H1 (cell line): Measurements from ENCODE around the gene CETN2. TPM values are rescaled to one million over a fixed set of nuclear protein-coding genes. Genes with fewer than 3 reads are reported as not detected.

ENCODE experiments used
- CTCF ChIA-PET: fragments of 300-600 bp; sonication (Branson Sonifier 250); formaldehyde crosslinking; loops from one replicate; lab custom pipeline; 2021; ENCODE audit not compliant: partially characterized antibody; lab: Charles Lee
- POLR2A ChIA-PET: fragments of 300-600 bp; sonication (Branson Sonifier 250); formaldehyde crosslinking; loops from one replicate; lab custom pipeline; 2021; ENCODE audit warnings: inconsistent platforms; ENCODE audit not compliant: partially characterized antibody; lab: Charles Lee
- DNase-seq, 2 experiments: peaks; one replicate each; pipeline versions ENCODE4 v3.0.0 to v3.0.0-alpha.2; 2010 to 2022; ENCODE audit warnings: low spot score in 2 of 2, low read depth in 1 of 2, mixed read lengths in 1 of 2
- FAIRE-seq: peaks from 2 replicates; lab custom pipeline; 2011; peaks lifted over from hg19 to GRCh38; lab: Jason Lieb, UNC
- H2AFZ ChIP-seq: 2 replicates; pipeline ENCODE4 v1.8.1; 2012; ENCODE audit warnings: low read length, inconsistent platforms
- H2AK5ac ChIP-seq: 2 replicates; pipeline ENCODE4 v1.6.1; 2013; ENCODE audit warnings: low read depth, low read length
- H2BK120ac ChIP-seq: replicated peaks from 2 replicates; pipeline ENCODE3; 2013; ENCODE audit warnings: low read depth, low read length, inconsistent platforms
- H2BK12ac ChIP-seq: 2 replicates; pipeline ENCODE4 v1.6.1; 2013; ENCODE audit warnings: low read depth, low read length
- H2BK15ac ChIP-seq: 2 replicates; pipeline ENCODE4 v1.6.1; 2013; ENCODE audit warnings: low read length
- H2BK20ac ChIP-seq: 2 replicates; pipeline ENCODE4 v1.6.1; 2013; ENCODE audit warnings: low read length
- H2BK5ac ChIP-seq: 2 replicates; pipeline ENCODE4 v1.6.1; 2013; ENCODE audit warnings: low read depth, low read length
- H3K14ac ChIP-seq: 2 replicates; pipeline ENCODE4 v1.6.1; 2013; ENCODE audit warnings: inconsistent platforms; ENCODE audit not compliant: insufficient read length
- H3K18ac ChIP-seq: 2 replicates; pipeline ENCODE4 v1.6.1; 2013; ENCODE audit warnings: low read length; ENCODE audit errors: extremely low read depth
- H3K23ac ChIP-seq: 2 replicates; pipeline ENCODE4 v1.6.1; 2013; ENCODE audit warnings: inconsistent platforms; ENCODE audit not compliant: insufficient read length
- H3K23me2 ChIP-seq: 2 replicates; pipeline ENCODE4 v1.6.1; 2013; ENCODE audit warnings: low read depth, low read length
- H3K27ac ChIP-seq: 2 replicates; pipeline ENCODE4 v1.6.1; 2011; ENCODE audit warnings: low read depth, low read length, inconsistent platforms
- H3K27me3 ChIP-seq, 4 experiments: replicated peaks in 1 of 4; 1 replicate in 1 of 4; 2 replicates in 3 of 4; pipeline versions ENCODE4 v1.6.1 to v1.8.1; 2011 to 2013; ENCODE audit warnings: low read length in 3 of 4, mild to moderate bottlenecking in 3 of 4, inconsistent platforms in 2 of 4, mixed read lengths in 2 of 4, moderate library complexity in 1 of 4; ENCODE audit not compliant: control insufficient read depth in 3 of 4, insufficient read depth in 3 of 4; ENCODE audit errors: extremely low read depth in 1 of 4
- H3K36me3 ChIP-seq, 4 experiments: 2 replicates each; pipeline versions ENCODE4 v1.6.1 to v1.8.1; 2011 to 2013; ENCODE audit warnings: mild to moderate bottlenecking in 4 of 4, low read length in 3 of 4, moderate library complexity in 2 of 4, control low read depth in 1 of 4, inconsistent platforms in 1 of 4; ENCODE audit not compliant: insufficient read depth in 4 of 4, control insufficient read depth in 2 of 4
- H3K4ac ChIP-seq: replicated peaks from 2 replicates; pipeline ENCODE3; 2013; ENCODE audit warnings: low read length, low read depth, mixed read lengths, inconsistent platforms; ENCODE audit not compliant: insufficient read length
- H3K4me1 ChIP-seq, 4 experiments: replicated peaks in 1 of 4; 1 replicate in 1 of 4; 2 replicates in 3 of 4; pipeline versions ENCODE4 v1.6.1 to v1.8.1; 2011 to 2013; ENCODE audit warnings: low read length in 3 of 4, inconsistent platforms in 2 of 4, mixed read lengths in 1 of 4; ENCODE audit not compliant: insufficient read depth in 4 of 4, control insufficient read depth in 3 of 4
- H3K4me2 ChIP-seq, 2 experiments: 2 replicates each; pipeline versions ENCODE4 v1.6.1 to v1.8.1; 2011 to 2013; ENCODE audit warnings: low read depth in 2 of 2, low read length in 2 of 2, control low read depth in 1 of 2, inconsistent platforms in 1 of 2, mild to moderate bottlenecking in 1 of 2; ENCODE audit not compliant: insufficient read depth in 1 of 2
- H3K4me3 ChIP-seq, 4 experiments: fragments of 200-600, 300-600 bp in 1 of 4; sonication (generic), shearing (Covaris generic), sonication (Bioruptor Twin) in 1 of 4; 2 replicates each; pipeline versions ENCODE4 v1.5.1 to v1.8.1; 2011 to 2016; ENCODE audit warnings: low read length in 4 of 4, low read depth in 3 of 4, control low read depth in 2 of 4, inconsistent platforms in 2 of 4, mild to moderate bottlenecking in 2 of 4, mixed read lengths in 1 of 4, moderate library complexity in 1 of 4; ENCODE audit not compliant: insufficient read depth in 2 of 4; ENCODE audit errors: extremely low read depth in 1 of 4
- H3K56ac ChIP-seq: replicated peaks from 2 replicates; pipeline ENCODE3; 2013; ENCODE audit warnings: low read depth, mild to moderate bottlenecking, mixed read lengths, low read length, inconsistent platforms; ENCODE audit not compliant: insufficient read length
- H3K79me1 ChIP-seq: 2 replicates; pipeline ENCODE4 v1.6.1; 2013; ENCODE audit warnings: low read depth, low read length, control low read depth
- H3K79me2 ChIP-seq, 2 experiments: 2 replicates each; pipeline versions ENCODE4 v1.6.1 to v1.8.1; 2012 to 2013; ENCODE audit warnings: low read length in 2 of 2, mild to moderate bottlenecking in 2 of 2, inconsistent platforms in 1 of 2; ENCODE audit not compliant: insufficient read depth in 2 of 2, control insufficient read depth in 1 of 2
- H3K9ac ChIP-seq, 4 experiments: replicated peaks in 1 of 4; 1 replicate in 1 of 4; 2 replicates in 3 of 4; pipeline versions ENCODE4 v1.6.1 to v1.8.1; 2011 to 2013; ENCODE audit warnings: low read depth in 3 of 4, low read length in 3 of 4, control low read depth in 2 of 4, mild to moderate bottlenecking in 2 of 4, moderate library complexity in 2 of 4, inconsistent platforms in 1 of 4; ENCODE audit errors: extremely low read depth in 1 of 4
- H3K9me3 ChIP-seq, 2 experiments: 2 replicates each; pipeline versions ENCODE4 v1.6.1 to v1.8.1; 2012 to 2013; ENCODE audit warnings: mild to moderate bottlenecking in 2 of 2, moderate library complexity in 2 of 2, control low read depth in 1 of 2, inconsistent platforms in 1 of 2, low read depth in 1 of 2, low read length in 1 of 2, mixed read lengths in 1 of 2; ENCODE audit not compliant: insufficient read depth in 2 of 2
- H4K20me1 ChIP-seq, 2 experiments: replicated peaks in 1 of 2; 2 replicates each; pipeline versions ENCODE3 to v1.8.1; 2011 to 2013; ENCODE audit warnings: inconsistent platforms in 2 of 2, low read length in 2 of 2, mild to moderate bottlenecking in 1 of 2; ENCODE audit not compliant: insufficient read depth in 2 of 2, control insufficient read depth in 1 of 2
- H4K5ac ChIP-seq: 2 replicates; pipeline ENCODE4 v1.6.1; 2013; ENCODE audit warnings: low read length, low read depth, mixed read lengths, inconsistent platforms; ENCODE audit not compliant: insufficient read length
- H4K8ac ChIP-seq: 2 replicates; pipeline ENCODE4 v1.8.0; 2013; ENCODE audit warnings: mild to moderate bottlenecking, moderate library complexity, low read length, inconsistent platforms; ENCODE audit not compliant: insufficient read depth; ENCODE audit errors: extremely low read depth
- H4K91ac ChIP-seq: replicated peaks from 2 replicates; pipeline ENCODE3; 2013; ENCODE audit warnings: low read length, mixed read lengths, inconsistent platforms; ENCODE audit not compliant: insufficient read length
- CHD2 ChIP-seq: IDR thresholded peaks from 2 replicates; pipeline ENCODE4 v1.6.1; 2012; ENCODE audit warnings: low read length, improper control_type of control experiment
- CREB1 ChIP-seq: IDR thresholded peaks from 2 replicates; pipeline ENCODE4 v1.6.1; 2012; ENCODE audit warnings: inconsistent platforms
- GABPA ChIP-seq: IDR thresholded peaks from 2 replicates; pipeline ENCODE4 v1.6.1; 2011; ENCODE audit warnings: mild to moderate bottlenecking, low read length, moderate library complexity, borderline replicate concordance; ENCODE audit not compliant: insufficient read depth
- HDAC6 ChIP-seq: IDR thresholded peaks from one replicate; pipeline ENCODE4 v1.7.1; 2012; ENCODE audit warnings: low read depth, mild to moderate bottlenecking, inconsistent platforms, low read length, moderate library complexity
- JUN ChIP-seq: IDR thresholded peaks from 2 replicates; pipeline ENCODE4 v1.6.1; 2011; ENCODE audit warnings: low read depth, mild to moderate bottlenecking, improper control_type of control experiment, low read length
- JUND ChIP-seq: IDR thresholded peaks from 2 replicates; pipeline ENCODE4 v1.6.1; 2011; ENCODE audit warnings: mild to moderate bottlenecking, improper control_type of control experiment, low read length
- KDM4A ChIP-seq: IDR thresholded peaks from one replicate; pipeline ENCODE4 v1.7.1; 2012; ENCODE audit warnings: low read depth, mild to moderate bottlenecking, moderate library complexity, low read length, inconsistent platforms; ENCODE audit not compliant: severe bottlenecking
- KDM5A ChIP-seq: fragments of 200-600 bp; IDR thresholded peaks from 2 replicates; pipeline ENCODE4 v1.7.1; 2012; ENCODE audit warnings: mild to moderate bottlenecking, low read length, inconsistent platforms, mixed read lengths
- SAP30 ChIP-seq: fragments of 300-600 bp; sonication (generic); IDR thresholded peaks from 2 replicates; pipeline ENCODE4 v1.7.1; 2012; ENCODE audit warnings: low read length, moderate library complexity, mild to moderate bottlenecking, inconsistent platforms; ENCODE audit not compliant: insufficient read depth, insufficient replicate concordance
- SIN3A ChIP-seq, 2 experiments: IDR thresholded peaks in 1 of 2; conservative IDR thresholded peaks in 1 of 2; 2 replicates each; pipeline ENCODE4 v1.6.1; 2011 to 2012; ENCODE audit warnings: low read length in 2 of 2, improper control_type of control experiment in 1 of 2, low read depth in 1 of 2, mild to moderate bottlenecking in 1 of 2
- SIX5 ChIP-seq: IDR thresholded peaks from 2 replicates; pipeline ENCODE4 v1.6.1; 2011; ENCODE audit warnings: mild to moderate bottlenecking, low read depth, low read length
- SRF ChIP-seq: IDR thresholded peaks from 2 replicates; pipeline ENCODE4 v1.6.1; 2011; ENCODE audit warnings: mild to moderate bottlenecking, low read depth, low read length, moderate library complexity
- TAF7 ChIP-seq: optimal IDR thresholded peaks from 2 replicates; pipeline ENCODE3; 2011; ENCODE audit warnings: low read depth, mild to moderate bottlenecking, inconsistent platforms, low read length, moderate library complexity, borderline replicate concordance
- TCF12 ChIP-seq: IDR thresholded peaks from 2 replicates; pipeline ENCODE4 v1.6.1; 2011; ENCODE audit warnings: low read depth, mild to moderate bottlenecking, low read length
- ZNF274 ChIP-seq: IDR thresholded peaks from 2 replicates; pipeline ENCODE4 v1.7.0; 2012; ENCODE audit warnings: low read length, borderline replicate concordance; ENCODE audit errors: extremely low read depth
- WGBS, 2 experiments: shearing (Covaris generic) in 1 of 2; methylation state at CpG; one replicate each; pipeline versions ENCODE4 v1.1.6 to v1.1.7; 2013 to 2015; ENCODE audit warnings: low lambda C conversion rate in 2 of 2, mixed read lengths in 2 of 2, inconsistent platforms in 1 of 2, low coverage in 1 of 2, missing lambda C conversion rate in 1 of 2; ENCODE audit not compliant: insufficient replicate concordance in 2 of 2, insufficient coverage in 1 of 2, insufficient read length in 1 of 2; ENCODE audit errors: extremely low coverage in 1 of 2, missing lambda C conversion rate in 1 of 2; 5-methylcytosine and 5-hydroxymethylcytosine counted together
- polyA plus RNA-seq, 7 experiments: library from polyadenylated mRNA; depleted of rRNA in 3 of 7; stranded (reverse) in 5 of 7; unstranded in 2 of 7; fragments of >200 nt in 5 of 7; fragments of 200-250 nt in 2 of 7; gene quantifications; 1 replicate in 5 of 7; 2 replicates in 1 of 7; 4 replicates in 1 of 7; pipeline versions ENCODE4 v1.2.1 to v1.2.3, GENCODE V29; 2011 to 2013; ENCODE audit warnings: missing spikeins in 2 of 7, mixed read lengths in 2 of 7
- total RNA-seq: library from RNA; stranded (reverse); fragmentation: NEBNext Ultra II Directional; extraction: Animal tissue kit (Norgen Biotek cat#: 25700); gene quantifications from 2 replicates; pipeline ENCODE4 v1.2.1, GENCODE V29; 2021

Gene CETN2
- total and polyA plus RNA-seq, 2 of the 8 experiments (the other 6 are each of a cell fraction or from before 2014, with no cell fraction given), result 13.1 to 24.3 TPM

DNA sequence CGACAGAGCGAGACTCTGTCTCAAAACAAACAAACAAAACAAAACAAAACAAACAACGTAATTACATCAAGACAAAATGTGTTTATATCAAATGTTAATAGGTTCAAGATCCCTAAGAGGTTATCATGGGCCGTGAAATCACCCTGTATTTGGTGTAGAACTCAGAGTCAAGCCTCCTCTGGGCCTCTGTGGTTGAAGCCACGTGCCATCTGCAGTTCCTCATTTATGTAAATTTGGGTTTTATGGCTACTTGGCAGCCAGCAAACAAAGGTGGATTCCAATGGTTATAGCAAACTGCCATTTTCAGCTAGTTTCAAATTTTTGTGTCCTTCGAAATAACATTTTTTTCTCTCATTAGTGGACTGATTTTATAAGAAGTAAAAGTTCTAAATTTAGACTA, 16.7 kb upstream of the CETN2 start:
- Histone ChIP-seq H3K4me3 (no peak overlapping the region), H2BK20ac (no peak overlapping the region), H2BK15ac (no peak overlapping the region), H2BK12ac (no peak overlapping the region), H3K9ac (no peak overlapping the region), H3K23me2 (no peaks in the 10 kb centered on the region), H3K4me2 (no peak overlapping the region), H3K79me2 (peaks cover 0 to 19% of the 10 kb centered on the region in 2 experiments; a peak in 3 of 4 replicates), H3K36me3 (peaks cover 0 to 15% (median 8%) of the 10 kb centered on the region in 4 experiments; a peak in 4 of 8 replicates), H2AFZ (no peak overlapping the region), H2BK5ac (no peak overlapping the region), H4K8ac (no peak overlapping the region), H3K79me1 (peaks cover 5% of the 10 kb centered on the region; the same call in 1 of the 2 replicates), H3K14ac (no peak overlapping the region), H3K18ac (no peak overlapping the region), H3K9me3 (no peaks in the 10 kb centered on the region), H3K23ac (no peak overlapping the region), H2AK5ac (no peak overlapping the region), H4K20me1 (peaks cover 0 to 12% of the 10 kb centered on the region in 2 experiments), H3K27ac (no peak overlapping the region), H2BK120ac (no peak overlapping the region), H3K4ac (no peak overlapping the region), H3K4me1 (no peaks in the 10 kb centered on the region), H4K5ac (no peak overlapping the region), H4K91ac (no peak overlapping the region), H3K56ac (no peak overlapping the region), H3K27me3 (no peaks in the 10 kb centered on the region)
- ChIA-PET CTCF (no interaction called here), POLR2A (no interaction called here)
- DNase-seq (no peak), FAIRE-seq (no peak)
- WGBS, 2 experiments, result 87% methylated on average over 6 of the region's 6 CpGs; no CpG with 5 or more reads in 1 of the 2 experiments
- TF ChIP-seq CHD2 (no peak), HDAC6 (no peak), KDM5A (no peak), SIX5 (no peak), JUN (no peak), ZNF274 (no peak), SRF (no peak), TCF12 (no peak), TAF7 (no peak), KDM4A (no peak), SAP30 (no peak), CREB1 (no peak), JUND (no peak), GABPA (no peak), SIN3A (conservative IDR thresholded peaks at IDR 0.05 in 1 of 2, IDR thresholded peaks at IDR 0.05 in 1 of 2; ENCODE audit: low read depth in 1 of 2, low read length in 2 of 2) (no peak)
